ENCODE results near the gene DSE.

Gene DSE

GRCh38 chr6:116444575-116444974, 73.8 kb downstream of the DSE start:
- WGBS, 2 experiments (ENCODE audit: insufficient coverage in 2 of 2): no CpG with 5 or more reads among the region's 1 CpG
- H3K27ac ChIP-seq (ENCODE audit: low read depth, low read length, severe bottlenecking): no peak overlapping the region
- no peaks in the 10 kb centered on the region for H3K36me3 ChIP-seq (ENCODE audit: control insufficient read depth, insufficient read depth, low read length)
- H3K4me3 ChIP-seq (ENCODE audit: extremely low read depth, insufficient read depth, low read length, poor library complexity, severe bottlenecking): no peak overlapping the region
- no peaks in the 10 kb centered on the region for H3K9me3 ChIP-seq (ENCODE audit: control insufficient read depth, low read length)
- H3K4me1 ChIP-seq (ENCODE audit: control insufficient read depth, insufficient read depth, low read length, poor library complexity, severe bottlenecking): peaks cover 8% of the 10 kb centered on the region

- Histone ChIP-seq H3K9me3 (ENCODE audit: control insufficient read depth, low read length) (no peaks in the 10 kb centered on the region), H3K4me3 (ENCODE audit: extremely low read depth, insufficient read depth, low read length, poor library complexity, severe bottlenecking) (no peak overlapping the region), H3K4me1 (ENCODE audit: control insufficient read depth, insufficient read depth, low read length, poor library complexity, severe bottlenecking) (peaks cover 8% of the 10 kb centered on the region), H3K36me3 (ENCODE audit: control insufficient read depth, insufficient read depth, low read length) (no peaks in the 10 kb centered on the region), H3K27ac (ENCODE audit: low read depth, low read length, severe bottlenecking) (no peak overlapping the region)
- WGBS, 2 experiments (ENCODE audit: insufficient coverage in 2 of 2): 75 to 84% methylated on average over 3 to 4 of the region's 5 CpGs
These were observed 74.4 kb downstream of the DSE start for GRCh38 chr6:116445102-116445501.

GRCh38 chr6:116446399-116446798, 75.7 kb downstream of the DSE start:
- no peaks in the 10 kb centered on the region for H3K9me3 ChIP-seq (ENCODE audit: control insufficient read depth, low read length)
- H3K27ac ChIP-seq (ENCODE audit: low read depth, low read length, severe bottlenecking): no peak overlapping the region
- peaks cover 8% of the 10 kb centered on the region for H3K4me1 ChIP-seq (ENCODE audit: control insufficient read depth, insufficient read depth, low read length, poor library complexity, severe bottlenecking)
- WGBS, 2 experiments (ENCODE audit: insufficient coverage in 2 of 2): no CpG with 5 or more reads among the region's 1 CpG
- H3K36me3 ChIP-seq (ENCODE audit: control insufficient read depth, insufficient read depth, low read length): no peaks in the 10 kb centered on the region
- no peak overlapping the region for H3K4me3 ChIP-seq (ENCODE audit: extremely low read depth, insufficient read depth, low read length, poor library complexity, severe bottlenecking)

GRCh38 chr6:116447052-116447451, 76.3 kb downstream of the DSE start:
- Histone ChIP-seq H3K36me3 (ENCODE audit: control insufficient read depth, insufficient read depth, low read length) (no peaks in the 10 kb centered on the region), H3K9me3 (ENCODE audit: control insufficient read depth, low read length) (no peaks in the 10 kb centered on the region), H3K27ac (ENCODE audit: low read depth, low read length, severe bottlenecking) (no peak overlapping the region), H3K4me1 (ENCODE audit: control insufficient read depth, insufficient read depth, low read length, poor library complexity, severe bottlenecking) (peaks cover 8% of the 10 kb centered on the region), H3K4me3 (ENCODE audit: extremely low read depth, insufficient read depth, low read length, poor library complexity, severe bottlenecking) (no peak overlapping the region)
- WGBS, 2 experiments (ENCODE audit: insufficient coverage in 2 of 2): 100% methylated on average over 1 of the region's 3 CpGs

GRCh38 chr6:116447496-116448011, 76.8 kb downstream of the DSE start:
- H3K9me3 ChIP-seq (ENCODE audit: control insufficient read depth, low read length): no peaks in the 10 kb centered on the region
- no peak overlapping the region for H3K4me3 ChIP-seq (ENCODE audit: extremely low read depth, insufficient read depth, low read length, poor library complexity, severe bottlenecking)
- H3K4me1 ChIP-seq (ENCODE audit: control insufficient read depth, insufficient read depth, low read length, poor library complexity, severe bottlenecking): peaks cover 8% of the 10 kb centered on the region
- WGBS, 2 experiments (ENCODE audit: insufficient coverage in 2 of 2): 50 to 78% methylated on average over 1 of the region's 2 CpGs
- H3K36me3 ChIP-seq (ENCODE audit: control insufficient read depth, insufficient read depth, low read length): no peaks in the 10 kb centered on the region
- H3K27ac ChIP-seq (ENCODE audit: low read depth, low read length, severe bottlenecking): no peak overlapping the region

GRCh38 chr6:116449565-116449964, 78.8 kb downstream of the DSE start:
- no peak overlapping the region for H3K27ac ChIP-seq (ENCODE audit: low read depth, low read length, severe bottlenecking)
- no CpG with 5 or more reads among the region's 1 CpG for WGBS, 2 experiments (ENCODE audit: insufficient coverage in 2 of 2)
- no peaks in the 10 kb centered on the region for H3K9me3 ChIP-seq (ENCODE audit: control insufficient read depth, low read length)
- H3K4me3 ChIP-seq (ENCODE audit: extremely low read depth, insufficient read depth, low read length, poor library complexity, severe bottlenecking): no peak overlapping the region
- H3K4me1 ChIP-seq (ENCODE audit: control insufficient read depth, insufficient read depth, low read length, poor library complexity, severe bottlenecking): peaks cover 8% of the 10 kb centered on the region
- no peaks in the 10 kb centered on the region for H3K36me3 ChIP-seq (ENCODE audit: control insufficient read depth, insufficient read depth, low read length)

GRCh38 chr6:116450185-116450710, 79.5 kb downstream of the DSE start:
- no peaks in the 10 kb centered on the region for H3K36me3 ChIP-seq (ENCODE audit: control insufficient read depth, insufficient read depth, low read length)
- no CpG with 5 or more reads among the region's 1 CpG for WGBS, 2 experiments (ENCODE audit: insufficient coverage in 2 of 2)

GRCh38 chr6:116450769-116451740, 80.3 kb downstream of the DSE start:
- H3K4me1 ChIP-seq (ENCODE audit: control insufficient read depth, insufficient read depth, low read length, poor library complexity, severe bottlenecking): peaks cover 8% of the 10 kb centered on the region
- H3K27ac ChIP-seq (ENCODE audit: low read depth, low read length, severe bottlenecking): no peak overlapping the region
- 91 to 93% methylated on average over 4 to 5 of the region's 9 CpGs for WGBS, 2 experiments (ENCODE audit: insufficient coverage in 2 of 2)
- H3K4me3 ChIP-seq (ENCODE audit: extremely low read depth, insufficient read depth, low read length, poor library complexity, severe bottlenecking): no peak overlapping the region
- H3K36me3 ChIP-seq (ENCODE audit: control insufficient read depth, insufficient read depth, low read length): no peaks in the 10 kb centered on the region
- H3K9me3 ChIP-seq (ENCODE audit: control insufficient read depth, low read length): no peaks in the 10 kb centered on the region

More at GRCh38 chr6:116450185-116450710, 79.5 kb downstream of the DSE start:
- Histone ChIP-seq H3K27ac (ENCODE audit: low read depth, low read length, severe bottlenecking) (no peak overlapping the region), H3K4me1 (ENCODE audit: control insufficient read depth, insufficient read depth, low read length, poor library complexity, severe bottlenecking) (peaks cover 8% of the 10 kb centered on the region), H3K4me3 (ENCODE audit: extremely low read depth, insufficient read depth, low read length, poor library complexity, severe bottlenecking) (no peak overlapping the region), H3K9me3 (ENCODE audit: control insufficient read depth, low read length) (no peaks in the 10 kb centered on the region)

GRCh38 chr6:116451916-116452315, 81.2 kb downstream of the DSE start:
- Histone ChIP-seq H3K27ac (ENCODE audit: low read depth, low read length, severe bottlenecking) (no peak overlapping the region), H3K4me3 (ENCODE audit: extremely low read depth, insufficient read depth, low read length, poor library complexity, severe bottlenecking) (no peak overlapping the region), H3K9me3 (ENCODE audit: control insufficient read depth, low read length) (no peaks in the 10 kb centered on the region), H3K4me1 (ENCODE audit: control insufficient read depth, insufficient read depth, low read length, poor library complexity, severe bottlenecking) (peaks cover 7% of the 10 kb centered on the region), H3K36me3 (ENCODE audit: control insufficient read depth, insufficient read depth, low read length) (no peaks in the 10 kb centered on the region)

- no peaks in the 10 kb centered on the region for H3K9me3 ChIP-seq (ENCODE audit: control insufficient read depth, low read length)
- WGBS, 2 experiments (ENCODE audit: insufficient coverage in 2 of 2): no CpG with 5 or more reads among the region's 2 CpGs
- no peak overlapping the region for H3K4me3 ChIP-seq (ENCODE audit: extremely low read depth, insufficient read depth, low read length, poor library complexity, severe bottlenecking)
- H3K4me1 ChIP-seq (ENCODE audit: control insufficient read depth, insufficient read depth, low read length, poor library complexity, severe bottlenecking): peaks cover under 1% of the 10 kb centered on the region
- no peaks in the 10 kb centered on the region for H3K36me3 ChIP-seq (ENCODE audit: control insufficient read depth, insufficient read depth, low read length)
- H3K27ac ChIP-seq (ENCODE audit: low read depth, low read length, severe bottlenecking): no peak overlapping the region
These were observed 81.8 kb downstream of the DSE start for GRCh38 chr6:116452531-116452930.

- H3K27ac ChIP-seq (ENCODE audit: low read depth, low read length, severe bottlenecking): no peak overlapping the region
- H3K9me3 ChIP-seq (ENCODE audit: control insufficient read depth, low read length): no peaks in the 10 kb centered on the region
- no peak overlapping the region for H3K4me3 ChIP-seq (ENCODE audit: extremely low read depth, insufficient read depth, low read length, poor library complexity, severe bottlenecking)
- 100% methylated on average over 1 of the region's 3 CpGs; no CpG with 5 or more reads in 1 of the 2 experiments for WGBS, 2 experiments (ENCODE audit: insufficient coverage in 2 of 2)
- no peaks in the 10 kb centered on the region for H3K4me1 ChIP-seq (ENCODE audit: control insufficient read depth, insufficient read depth, low read length, poor library complexity, severe bottlenecking)
- H3K36me3 ChIP-seq (ENCODE audit: control insufficient read depth, insufficient read depth, low read length): no peaks in the 10 kb centered on the region
These were observed 85.4 kb downstream of the DSE start for GRCh38 chr6:116456106-116456505.

All from mesodermal cell (in vitro differentiated cells).